Endothelial cell (in vitro differentiated cells): ENCODE results near the gene HDAC11. TPM values are rescaled to one million over a fixed set of nuclear protein-coding genes. Genes with fewer than 3 reads are reported as not detected.

Experiments
- DNase-seq: peaks from one replicate; pipeline ENCODE4 v3.0.0; 2021; ENCODE audit warnings: low spot score
- H3K27ac Mint-ChIP-seq: one replicate; pipeline ENCODE4 v1.8.0; 2021; ENCODE audit warnings: mixed read lengths, inconsistent platforms; ENCODE audit not compliant: unreplicated experiment
- H3K27me3 Mint-ChIP-seq: one replicate; pipeline ENCODE4 v1.8.0; 2021; ENCODE audit warnings: mild to moderate bottlenecking, moderate library complexity, mixed read lengths, inconsistent platforms; ENCODE audit not compliant: unreplicated experiment
- H3K36me3 Mint-ChIP-seq: one replicate; pipeline ENCODE4 v1.8.0; 2021; ENCODE audit warnings: mild to moderate bottlenecking, low read depth, mixed read lengths, inconsistent platforms; ENCODE audit not compliant: unreplicated experiment
- H3K4me1 Mint-ChIP-seq: one replicate; pipeline ENCODE4 v1.8.0; 2021; ENCODE audit warnings: mild to moderate bottlenecking, mixed read lengths, inconsistent platforms; ENCODE audit not compliant: unreplicated experiment
- H3K4me3 Mint-ChIP-seq: one replicate; pipeline ENCODE4 v1.8.0; 2021; ENCODE audit warnings: mild to moderate bottlenecking, mixed read lengths, inconsistent platforms; ENCODE audit not compliant: unreplicated experiment
- H3K9me3 Mint-ChIP-seq: one replicate; pipeline ENCODE4 v1.8.0; 2021; ENCODE audit warnings: mixed read lengths, inconsistent platforms; ENCODE audit not compliant: unreplicated experiment
- total RNA-seq: library from RNA; stranded (reverse); fragmentation: NEBNext Ultra II Directional; extraction: Animal tissue kit (Norgen Biotek cat#: 25700); gene quantifications from one replicate; pipeline ENCODE4 v1.2.1, GENCODE V29; 2021; ENCODE audit not compliant: unreplicated experiment
- TF ChIP-seq, protein P1 (sequence below): fragments of 200-600 bp; sonication (generic); IDR thresholded peaks from one replicate; pipeline ENCODE4 v1.5.0; 2021; ENCODE audit warnings: antibody characterized with exemption; ENCODE audit not compliant: unreplicated experiment

HDAC11 gene
- total RNA-seq, 1 donor from 2014 or later, result 14.8 TPM

GRCh38 chr3:13535905-13536304 lies 55.8 kb downstream of the HDAC11 start:
- no peaks in the 10 kb centered on the region for H3K9me3 Mint-ChIP-seq
- H3K36me3 Mint-ChIP-seq, result no peaks in the 10 kb centered on the region
- no peak overlapping the region for H3K27ac Mint-ChIP-seq
- TF ChIP-seq, protein P1, sequence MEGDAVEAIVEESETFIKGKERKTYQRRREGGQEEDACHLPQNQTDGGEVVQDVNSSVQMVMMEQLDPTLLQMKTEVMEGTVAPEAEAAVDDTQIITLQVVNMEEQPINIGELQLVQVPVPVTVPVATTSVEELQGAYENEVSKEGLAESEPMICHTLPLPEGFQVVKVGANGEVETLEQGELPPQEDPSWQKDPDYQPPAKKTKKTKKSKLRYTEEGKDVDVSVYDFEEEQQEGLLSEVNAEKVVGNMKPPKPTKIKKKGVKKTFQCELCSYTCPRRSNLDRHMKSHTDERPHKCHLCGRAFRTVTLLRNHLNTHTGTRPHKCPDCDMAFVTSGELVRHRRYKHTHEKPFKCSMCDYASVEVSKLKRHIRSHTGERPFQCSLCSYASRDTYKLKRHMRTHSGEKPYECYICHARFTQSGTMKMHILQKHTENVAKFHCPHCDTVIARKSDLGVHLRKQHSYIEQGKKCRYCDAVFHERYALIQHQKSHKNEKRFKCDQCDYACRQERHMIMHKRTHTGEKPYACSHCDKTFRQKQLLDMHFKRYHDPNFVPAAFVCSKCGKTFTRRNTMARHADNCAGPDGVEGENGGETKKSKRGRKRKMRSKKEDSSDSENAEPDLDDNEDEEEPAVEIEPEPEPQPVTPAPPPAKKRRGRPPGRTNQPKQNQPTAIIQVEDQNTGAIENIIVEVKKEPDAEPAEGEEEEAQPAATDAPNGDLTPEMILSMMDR, result no peak
- DNase-seq, result no peak
- H3K27me3 Mint-ChIP-seq, result peaks cover 23% of the 10 kb centered on the region
- no peak overlapping the region for H3K4me3 Mint-ChIP-seq
- peaks cover 19% of the 10 kb centered on the region for H3K4me1 Mint-ChIP-seq

DNA sequence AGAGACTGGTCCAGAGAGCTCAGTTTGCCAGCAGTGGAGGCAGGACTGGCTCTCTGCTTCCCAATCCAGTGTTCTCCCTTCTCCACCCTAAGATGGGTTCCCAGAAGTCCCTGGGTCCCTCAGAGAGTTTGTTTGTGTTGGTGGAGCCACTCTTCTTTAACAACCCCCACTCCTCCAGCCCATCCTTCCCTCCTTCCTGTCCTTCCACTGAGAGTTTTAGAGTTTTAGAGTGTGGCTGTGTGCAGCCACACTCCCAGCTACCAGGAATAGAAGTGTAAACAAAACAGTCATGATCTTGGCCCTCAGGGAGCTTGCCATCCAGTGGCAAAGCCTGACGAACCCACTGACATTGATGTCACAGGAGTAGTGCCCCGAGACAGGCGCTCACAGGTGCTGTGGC lies 56.3 kb downstream of the HDAC11 start:
- TF ChIP-seq, protein P1, result no peak
- Mint-ChIP-seq H3K9me3 (no peaks in the 10 kb centered on the region), H3K27ac (peak overlapping the region; percentile 43), H3K4me3 (peak overlapping the region; percentile 33), H3K36me3 (no peaks in the 10 kb centered on the region), H3K4me1 (peaks cover 19% of the 10 kb centered on the region), H3K27me3 (peaks cover 22% of the 10 kb centered on the region)
- no peak for DNase-seq

DNA sequence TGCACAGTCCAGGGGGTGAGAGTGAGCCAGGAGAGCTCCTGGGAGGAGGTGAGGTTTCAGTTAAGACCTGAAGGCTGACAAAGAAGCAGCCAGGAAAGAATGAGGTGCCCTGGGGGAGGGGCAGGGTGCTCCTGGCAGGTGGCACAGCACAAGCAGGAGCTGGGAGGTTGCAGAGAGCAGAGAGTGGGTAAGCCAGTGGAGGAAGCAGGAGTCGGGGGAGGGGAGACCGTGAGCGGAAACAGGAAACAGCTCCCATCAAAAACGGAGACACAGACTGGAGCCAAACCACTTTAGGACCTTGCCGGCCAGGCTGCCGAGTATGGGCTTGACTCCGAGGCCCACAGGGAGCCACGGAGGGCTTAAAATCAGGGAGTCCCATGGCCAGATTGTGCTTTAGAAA lies 56.7 kb downstream of the HDAC11 start:
- peak; percentile 36 for DNase-seq
- H3K27ac Mint-ChIP-seq, result peak overlapping the region; percentile 43
- H3K36me3 Mint-ChIP-seq, result no peaks in the 10 kb centered on the region
- TF ChIP-seq, protein P1, result no peak
- peaks cover 19% of the 10 kb centered on the region for H3K4me1 Mint-ChIP-seq
- peaks cover 22% of the 10 kb centered on the region for H3K27me3 Mint-ChIP-seq
- peak overlapping the region; percentile 33 for H3K4me3 Mint-ChIP-seq
- no peaks in the 10 kb centered on the region for H3K9me3 Mint-ChIP-seq

DNA sequence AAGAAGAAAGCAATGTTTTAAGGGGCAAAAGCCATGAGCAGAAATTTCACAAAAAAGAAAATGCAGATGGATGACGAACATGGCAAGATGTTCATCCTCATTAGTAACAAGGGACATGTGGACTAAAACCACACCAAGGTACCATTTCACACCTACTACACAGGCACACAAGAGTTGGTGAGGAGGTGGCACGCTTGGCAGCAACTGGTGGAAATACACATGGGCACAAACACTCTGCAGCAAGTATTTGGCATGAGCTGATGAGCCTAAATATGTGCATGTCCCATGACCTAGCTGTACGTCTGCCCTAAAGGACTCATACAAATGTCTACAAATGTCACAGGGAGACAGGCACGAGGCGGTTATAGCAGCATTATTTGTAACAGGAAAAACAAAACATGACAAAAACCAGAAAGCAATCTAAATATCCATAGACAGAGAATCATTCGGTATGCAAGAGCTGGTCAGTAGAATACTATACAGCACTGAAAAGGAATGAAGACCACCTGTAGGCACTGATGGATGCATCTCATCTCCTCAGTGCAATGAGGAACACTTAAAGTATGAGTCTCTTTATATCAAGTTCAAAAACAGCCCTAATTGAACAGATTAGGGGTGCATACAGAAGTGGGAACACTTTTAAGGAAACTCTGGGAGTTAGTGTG lies 57.3 kb downstream of the HDAC11 start:
- peaks cover 19% of the 10 kb centered on the region for H3K4me1 Mint-ChIP-seq
- peaks cover 20% of the 10 kb centered on the region for H3K27me3 Mint-ChIP-seq
- DNase-seq, result no peak
- no peaks in the 10 kb centered on the region for H3K9me3 Mint-ChIP-seq
- H3K36me3 Mint-ChIP-seq, result no peaks in the 10 kb centered on the region
- peak overlapping the region; percentile 43 for H3K27ac Mint-ChIP-seq
- TF ChIP-seq, protein P1, result no peak
- no peak overlapping the region for H3K4me3 Mint-ChIP-seq

GRCh38 chr3:13537909-13538296 lies 57.8 kb downstream of the HDAC11 start:
- Mint-ChIP-seq H3K36me3 (no peaks in the 10 kb centered on the region), H3K4me1 (peaks cover 19% of the 10 kb centered on the region), H3K4me3 (no peak overlapping the region), H3K27ac (no peak overlapping the region), H3K27me3 (peaks cover 20% of the 10 kb centered on the region), H3K9me3 (no peaks in the 10 kb centered on the region)
- TF ChIP-seq, protein P1, result no peak
- DNase-seq, result no peak
